Peyer's patch (tissue), 4 donors: Measurements from ENCODE around the gene ITGB3.

Experiments
- POLR2A ChIP-seq, 2 donors: fragments of 450-650 bp; IDR thresholded peaks; one replicate each; pipeline ENCODE4 v1.5.1; 2017; ENCODE audit warnings: antibody characterized with exemption in 2 of 2, mild to moderate bottlenecking in 2 of 2, moderate library complexity in 2 of 2
- TF ChIP-seq, protein P1 (sequence below), 6 experiments: fragments of 450-650 bp in 4 of 6; fragments of 200-600 bp in 2 of 6; sonication (generic) in 1 of 6; IDR thresholded peaks; one replicate each; pipeline ENCODE4 v1.5.1; 2017 to 2019; ENCODE audit warnings: antibody characterized with exemption in 6 of 6, mild to moderate bottlenecking in 3 of 6, moderate library complexity in 1 of 6

DNA sequence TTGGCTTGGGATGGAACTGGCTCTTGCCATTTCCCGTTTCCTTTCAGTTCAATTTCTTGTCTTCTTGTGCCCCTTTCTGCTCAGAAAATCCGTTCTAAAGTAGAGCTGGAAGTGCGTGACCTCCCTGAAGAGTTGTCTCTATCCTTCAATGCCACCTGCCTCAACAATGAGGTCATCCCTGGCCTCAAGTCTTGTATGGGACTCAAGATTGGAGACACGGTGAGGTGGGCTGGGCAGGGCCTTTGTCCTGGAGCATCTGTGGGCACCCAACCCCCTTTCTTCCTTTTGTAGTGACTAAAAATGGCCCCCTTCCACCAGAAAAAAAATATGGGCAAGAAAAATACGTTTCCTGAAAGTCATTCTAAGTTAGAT, 37.2 kb downstream of the ITGB3 start:
- TF ChIP-seq, protein P1, sequence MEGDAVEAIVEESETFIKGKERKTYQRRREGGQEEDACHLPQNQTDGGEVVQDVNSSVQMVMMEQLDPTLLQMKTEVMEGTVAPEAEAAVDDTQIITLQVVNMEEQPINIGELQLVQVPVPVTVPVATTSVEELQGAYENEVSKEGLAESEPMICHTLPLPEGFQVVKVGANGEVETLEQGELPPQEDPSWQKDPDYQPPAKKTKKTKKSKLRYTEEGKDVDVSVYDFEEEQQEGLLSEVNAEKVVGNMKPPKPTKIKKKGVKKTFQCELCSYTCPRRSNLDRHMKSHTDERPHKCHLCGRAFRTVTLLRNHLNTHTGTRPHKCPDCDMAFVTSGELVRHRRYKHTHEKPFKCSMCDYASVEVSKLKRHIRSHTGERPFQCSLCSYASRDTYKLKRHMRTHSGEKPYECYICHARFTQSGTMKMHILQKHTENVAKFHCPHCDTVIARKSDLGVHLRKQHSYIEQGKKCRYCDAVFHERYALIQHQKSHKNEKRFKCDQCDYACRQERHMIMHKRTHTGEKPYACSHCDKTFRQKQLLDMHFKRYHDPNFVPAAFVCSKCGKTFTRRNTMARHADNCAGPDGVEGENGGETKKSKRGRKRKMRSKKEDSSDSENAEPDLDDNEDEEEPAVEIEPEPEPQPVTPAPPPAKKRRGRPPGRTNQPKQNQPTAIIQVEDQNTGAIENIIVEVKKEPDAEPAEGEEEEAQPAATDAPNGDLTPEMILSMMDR (IDR thresholded peaks at IDR 0.05) = no peak
- no peak for TF ChIP-seq POLR2A (IDR thresholded peaks at IDR 0.05)
